Muscle layer of colon (tissue), 2 donors: Measurements from ENCODE around the gene ABCA7.

ENCODE experiments used
- H3K27ac ChIP-seq: one replicate; pipeline ENCODE4 v1.7.0; 2013; ENCODE audit warnings: low read depth, mild to moderate bottlenecking, low read length, moderate library complexity
- H3K27me3 ChIP-seq, 2 donors: one replicate each; pipeline ENCODE4 v1.7.0; 2013; ENCODE audit warnings: low read length in 2 of 2, mild to moderate bottlenecking in 2 of 2; ENCODE audit not compliant: insufficient read depth in 2 of 2, control insufficient read depth in 1 of 2
- H3K36me3 ChIP-seq: one replicate; pipeline ENCODE4 v1.7.0; 2013; ENCODE audit warnings: mild to moderate bottlenecking, low read length; ENCODE audit not compliant: insufficient read depth
- H3K4me1 ChIP-seq: one replicate; pipeline ENCODE4 v1.7.0; 2013; ENCODE audit warnings: mild to moderate bottlenecking, low read length; ENCODE audit not compliant: insufficient read depth
- H3K4me3 ChIP-seq, 2 donors: one replicate each; pipeline ENCODE4 v1.7.0; 2013; ENCODE audit warnings: low read length in 2 of 2, low read depth in 1 of 2, mild to moderate bottlenecking in 1 of 2, moderate library complexity in 1 of 2
- H3K9ac ChIP-seq: one replicate; pipeline ENCODE4 v1.7.0; 2013; ENCODE audit warnings: low read length
- H3K9me3 ChIP-seq: one replicate; pipeline ENCODE4 v1.7.0; 2013; ENCODE audit warnings: mild to moderate bottlenecking, low read length
- donor health status: abdominal sarcoma.
- donor health status: Adenocarcinoma of cecum.

Gene ABCA7

GRCh38 chr19:1013218-1013617, 26.7 kb upstream of the ABCA7 start:
- no peak overlapping the region for H3K27ac ChIP-seq
- peaks cover 22% of the 10 kb centered on the region for H3K4me1 ChIP-seq
- peaks cover 18% of the 10 kb centered on the region for H3K36me3 ChIP-seq
- no peaks in the 10 kb centered on the region for H3K27me3 ChIP-seq
- no peak overlapping the region for H3K4me3 ChIP-seq
- H3K9ac ChIP-seq = no peak overlapping the region
- H3K9me3 ChIP-seq = no peaks in the 10 kb centered on the region

GRCh38 chr19:1014161-1015060, 25.5 kb upstream of the ABCA7 start:
- no peak overlapping the region for H3K9ac ChIP-seq
- no peaks in the 10 kb centered on the region for H3K9me3 ChIP-seq
- peaks cover 18% of the 10 kb centered on the region for H3K36me3 ChIP-seq
- H3K27ac ChIP-seq = no peak overlapping the region
- no peaks in the 10 kb centered on the region for H3K27me3 ChIP-seq
- peaks cover 34% of the 10 kb centered on the region for H3K4me1 ChIP-seq
- no peak overlapping the region for H3K4me3 ChIP-seq

GRCh38 chr19:1015061-1015781, 24.7 kb upstream of the ABCA7 start:
- H3K36me3 ChIP-seq = peaks cover 12% of the 10 kb centered on the region
- no peak overlapping the region for H3K27ac ChIP-seq
- H3K4me3 ChIP-seq = no peak overlapping the region
- H3K9ac ChIP-seq = no peak overlapping the region
- no peaks in the 10 kb centered on the region for H3K9me3 ChIP-seq
- H3K27me3 ChIP-seq = no peaks in the 10 kb centered on the region
- peaks cover 42% of the 10 kb centered on the region for H3K4me1 ChIP-seq

GRCh38 chr19:1015782-1016646, 23.9 kb upstream of the ABCA7 start:
- Histone ChIP-seq H3K27me3 (no peaks in the 10 kb centered on the region), H3K4me1 (peaks cover 43% of the 10 kb centered on the region), H3K36me3 (peaks cover 10% of the 10 kb centered on the region), H3K9ac (no peak overlapping the region), H3K27ac (no peak overlapping the region), H3K4me3 (peak overlapping the region in 1 of 2 donors; percentile 27), H3K9me3 (no peaks in the 10 kb centered on the region)

- Histone ChIP-seq H3K27me3 (no peaks in the 10 kb centered on the region), H3K9ac (no peak overlapping the region), H3K4me1 (peaks cover 43% of the 10 kb centered on the region), H3K9me3 (no peaks in the 10 kb centered on the region), H3K36me3 (peaks cover 10% of the 10 kb centered on the region), H3K4me3 (peak overlapping the region in 1 of 2 donors; percentile 27), H3K27ac (no peak overlapping the region)
Observed at GRCh38 chr19:1016647-1017114, 23.2 kb upstream of the ABCA7 start.

- no peak overlapping the region for H3K9ac ChIP-seq
- H3K27ac ChIP-seq = no peak overlapping the region
- H3K4me1 ChIP-seq = peaks cover 43% of the 10 kb centered on the region
- peaks cover 10% of the 10 kb centered on the region for H3K36me3 ChIP-seq
- peak overlapping the region in 1 of 2 donors; percentile 27 for H3K4me3 ChIP-seq
- no peaks in the 10 kb centered on the region for H3K9me3 ChIP-seq
- no peaks in the 10 kb centered on the region for H3K27me3 ChIP-seq
Observed at GRCh38 chr19:1017115-1017905, 22.6 kb upstream of the ABCA7 start.

- Histone ChIP-seq H3K4me1 (peaks cover 43% of the 10 kb centered on the region), H3K36me3 (peaks cover 9% of the 10 kb centered on the region), H3K27ac (no peak overlapping the region), H3K9ac (no peak overlapping the region), H3K9me3 (no peaks in the 10 kb centered on the region), H3K4me3 (peak overlapping the region in 1 of 2 donors; percentile 27), H3K27me3 (no peaks in the 10 kb centered on the region)
Observed at GRCh38 chr19:1017906-1018305, 22.0 kb upstream of the ABCA7 start.

GRCh38 chr19:1018393-1018792, 21.5 kb upstream of the ABCA7 start:
- H3K36me3 ChIP-seq = peaks cover 5% of the 10 kb centered on the region
- no peaks in the 10 kb centered on the region for H3K9me3 ChIP-seq
- H3K4me1 ChIP-seq = peaks cover 43% of the 10 kb centered on the region
- no peaks in the 10 kb centered on the region for H3K27me3 ChIP-seq
- H3K9ac ChIP-seq = no peak overlapping the region
- peak overlapping the region in 1 of 2 donors; percentile 27 for H3K4me3 ChIP-seq
- H3K27ac ChIP-seq = no peak overlapping the region

- Histone ChIP-seq H3K9me3 (no peaks in the 10 kb centered on the region), H3K4me3 (peak overlapping the region; percentile 59 to 81), H3K27me3 (no peaks in the 10 kb centered on the region), H3K4me1 (peaks cover 43% of the 10 kb centered on the region), H3K27ac (peak overlapping the region; percentile 19), H3K36me3 (no peaks in the 10 kb centered on the region), H3K9ac (peak overlapping the region; percentile 75)
Observed at GRCh38 chr19:1018932-1019615, 20.8 kb upstream of the ABCA7 start.

- H3K4me1 ChIP-seq = peaks cover 43% of the 10 kb centered on the region
Observed at GRCh38 chr19:1019616-1019961, 20.3 kb upstream of the ABCA7 start.

More at GRCh38 chr19:1019616-1019961, 20.3 kb upstream of the ABCA7 start:
- H3K9me3 ChIP-seq = no peaks in the 10 kb centered on the region
- H3K27me3 ChIP-seq = no peaks in the 10 kb centered on the region
- H3K9ac ChIP-seq = peak overlapping the region; percentile 75
- peak overlapping the region; percentile 59 to 81 for H3K4me3 ChIP-seq
- no peaks in the 10 kb centered on the region for H3K36me3 ChIP-seq
- H3K27ac ChIP-seq = peak overlapping the region; percentile 45
